GM18870 (cell line): ENCODE data around the gene TBC1D2B.
"Not testable (repeated sequence)": the region's sequence is repeated elsewhere in the genome, so short reads cannot be mapped to it uniquely, and the experiment has no call there.

Source experiments
- ATAC-seq: cut with Tn5 transposase; IDR thresholded peaks from one replicate; pipeline ENCODE4 v1.9.1; 2021; ENCODE audit warnings: moderate library complexity; ENCODE audit not compliant: unreplicated experiment

The TBC1D2B gene

GRCh38 chr15:78007211-78007931 lies 70.1 kb downstream of the TBC1D2B start:
- no peak for ATAC-seq

- no peak for ATAC-seq
Observed at GRCh38 chr15:78006567-78007205, 70.8 kb downstream of the TBC1D2B start.

- ATAC-seq = no peak
Observed at GRCh38 chr15:78004919-78005634, 72.4 kb downstream of the TBC1D2B start.

- ATAC-seq = no peak
Observed at GRCh38 chr15:78004222-78004727, 73.2 kb downstream of the TBC1D2B start.

- ATAC-seq = no peak
Observed at GRCh38 chr15:78003539-78004008, 73.9 kb downstream of the TBC1D2B start.

GRCh38 chr15:78002996-78003395 lies 74.5 kb downstream of the TBC1D2B start:
- no peak for ATAC-seq

GRCh38 chr15:78001656-78002055 lies 75.9 kb downstream of the TBC1D2B start:
- no peak for ATAC-seq

- no peak for ATAC-seq
Observed at GRCh38 chr15:78000927-78001249, 76.6 kb downstream of the TBC1D2B start.

- no peak for ATAC-seq
Observed at GRCh38 chr15:78000091-78000926, 77.2 kb downstream of the TBC1D2B start.

- ATAC-seq = no peak
Observed at GRCh38 chr15:77999486-77999885, 78.0 kb downstream of the TBC1D2B start.

GRCh38 chr15:77998592-77998991 lies 78.9 kb downstream of the TBC1D2B start:
- ATAC-seq = no peak

- ATAC-seq = not testable (repeated sequence)
Observed at GRCh38 chr15:77997761-77998554, 79.6 kb downstream of the TBC1D2B start.

- ATAC-seq = not testable (repeated sequence)
Observed at GRCh38 chr15:77997221-77997620, 80.3 kb downstream of the TBC1D2B start.

GRCh38 chr15:77996713-77997171 lies 80.8 kb downstream of the TBC1D2B start:
- not testable (repeated sequence) for ATAC-seq

GRCh38 chr15:77996226-77996625 lies 81.3 kb downstream of the TBC1D2B start:
- ATAC-seq = not testable (repeated sequence)

GRCh38 chr15:77995537-77995918 lies 82.0 kb downstream of the TBC1D2B start:
- not testable (repeated sequence) for ATAC-seq

- not testable (repeated sequence) for ATAC-seq
Observed at GRCh38 chr15:77994893-77995536, 82.5 kb downstream of the TBC1D2B start.

GRCh38 chr15:77993970-77994693 lies 83.4 kb downstream of the TBC1D2B start:
- peak; percentile 71 for ATAC-seq
